HEK293T (cell line): ENCODE results near the gene PRKCH.

ENCODE experiments used
- CTCF ChIA-PET: fragments of 350-600 bp; formaldehyde crosslinking; extraction: SDS; loops from one replicate; lab custom pipeline; 2021; ENCODE audit warnings: antibody characterized with exemption, inconsistent platforms; lab: Yijun Ruan, JAX
- POLR2A ChIA-PET: fragments of 350-600 bp; formaldehyde crosslinking; extraction: SDS; loops from one replicate; lab custom pipeline; 2020; ENCODE audit warnings: antibody characterized with exemption, inconsistent platforms; lab: Yijun Ruan, JAX
- DNase-seq: peaks from one replicate; pipeline ENCODE4 v3.0.0; 2012; ENCODE audit warnings: mixed read lengths; ENCODE audit errors: extremely low spot score
- ARNT ChIP-seq: fragments of 450-650 bp; IDR thresholded peaks from 2 replicates; pipeline ENCODE4 v1.6.1; 2017; ENCODE audit warnings: mild to moderate bottlenecking
- BHLHE40 ChIP-seq: fragments of 450-650 bp; IDR thresholded peaks from 2 replicates; pipeline ENCODE4 v1.6.1; 2016; ENCODE audit warnings: mild to moderate bottlenecking, moderate library complexity, borderline replicate concordance
- CTBP1 ChIP-seq: fragments of 450-650 bp; IDR thresholded peaks from 2 replicates; pipeline ENCODE4 v1.6.1; 2016; ENCODE audit warnings: borderline replicate concordance
- ELF4 ChIP-seq: fragments of 450-650 bp; IDR thresholded peaks from 2 replicates; pipeline ENCODE4 v1.6.1; 2017; ENCODE audit warnings: antibody characterized with exemption
- FOXA1 ChIP-seq: fragments of 450-650 bp; IDR thresholded peaks from 2 replicates; pipeline ENCODE4 v1.6.1; 2016; ENCODE audit warnings: mild to moderate bottlenecking
- FOXK2 ChIP-seq: fragments of 450-650 bp; IDR thresholded peaks from 2 replicates; pipeline ENCODE4 v1.6.1; 2016; ENCODE audit warnings: mild to moderate bottlenecking
- FOXM1 ChIP-seq: fragments of 450-650 bp; IDR thresholded peaks from 2 replicates; pipeline ENCODE4 v1.6.1; 2017; ENCODE audit warnings: mild to moderate bottlenecking, borderline replicate concordance
- HDGF ChIP-seq: fragments of 450-650 bp; IDR thresholded peaks from 2 replicates; pipeline ENCODE4 v1.6.1; 2017; ENCODE audit warnings: antibody characterized with exemption, borderline replicate concordance
- L3MBTL2 ChIP-seq: fragments of 450-650 bp; conservative IDR thresholded peaks from 2 replicates; pipeline ENCODE4 v1.6.1; 2016; ENCODE audit warnings: mild to moderate bottlenecking
- LEF1 ChIP-seq: fragments of 450-650 bp; IDR thresholded peaks from 2 replicates; pipeline ENCODE4 v1.6.1; 2017; ENCODE audit warnings: mild to moderate bottlenecking, borderline replicate concordance
- NFRKB ChIP-seq: fragments of 450-650 bp; IDR thresholded peaks from 2 replicates; pipeline ENCODE4 v1.6.1; 2016; ENCODE audit warnings: mild to moderate bottlenecking, moderate library complexity
- SP1 ChIP-seq: fragments of 450-650 bp; IDR thresholded peaks from 2 replicates; pipeline ENCODE4 v1.6.1; 2017
- SUZ12 ChIP-seq: fragments of 450-650 bp; IDR thresholded peaks from 2 replicates; pipeline ENCODE4 v1.6.1; 2016; ENCODE audit warnings: mild to moderate bottlenecking
- TARDBP ChIP-seq: fragments of 450-650 bp; IDR thresholded peaks from 2 replicates; pipeline ENCODE4 v1.6.1; 2016
- ZNF384 ChIP-seq: fragments of 450-650 bp; IDR thresholded peaks from 2 replicates; pipeline ENCODE4 v1.6.1; 2016
- TF ChIP-seq, protein P1 (sequence below): fragments of 450-650 bp; IDR thresholded peaks from 2 replicates; pipeline ENCODE4 v1.6.1; 2016

Gene PRKCH

DNA sequence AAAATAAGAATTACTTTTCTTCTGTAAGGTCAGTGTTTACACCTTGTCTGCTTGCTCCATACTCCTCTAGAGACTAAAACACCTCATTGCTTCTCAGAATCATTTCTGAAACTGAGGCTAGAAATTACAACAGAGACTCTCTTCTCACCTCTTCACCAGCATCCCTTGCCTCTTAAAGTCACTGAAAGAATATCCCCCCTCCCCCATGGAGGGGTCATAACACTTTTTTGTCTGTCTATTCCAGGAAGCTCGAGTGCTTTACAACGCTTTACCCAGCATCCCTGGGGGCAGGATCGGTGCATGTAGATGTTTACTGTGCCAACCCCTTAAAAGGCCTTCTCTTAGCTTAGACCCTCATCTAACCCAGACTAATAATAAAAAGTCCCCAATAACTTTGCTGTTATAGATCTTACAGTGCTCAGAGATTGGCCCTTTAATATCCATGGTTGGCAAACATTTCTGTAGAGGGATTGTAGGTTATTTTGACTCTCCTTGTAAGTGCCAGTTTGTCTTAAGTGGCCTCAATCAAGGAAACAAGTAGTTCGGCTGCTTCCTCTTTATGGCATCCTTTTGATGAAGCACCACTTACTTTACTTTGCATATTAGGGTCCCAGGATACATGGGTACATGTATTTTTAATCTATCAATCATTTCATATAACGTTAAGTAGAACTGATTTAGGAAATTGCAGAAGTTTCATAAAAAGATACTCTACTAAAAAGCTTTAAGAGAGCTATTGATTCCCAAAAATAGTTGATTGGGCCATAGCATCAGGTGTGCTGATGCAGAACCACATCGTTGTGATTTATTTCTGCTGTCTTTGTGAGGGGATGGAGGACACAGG, 29.3 kb downstream of the PRKCH start:
- no peak for DNase-seq
- CTCF ChIA-PET: interaction anchor here (0.8 kb wide), 1 partner anchor 1079 kb away, joined by 8 read pairs; no protein-coding TSS in a partner anchor
- POLR2A ChIA-PET: no interaction called here
- TF ChIP-seq, protein P1, sequence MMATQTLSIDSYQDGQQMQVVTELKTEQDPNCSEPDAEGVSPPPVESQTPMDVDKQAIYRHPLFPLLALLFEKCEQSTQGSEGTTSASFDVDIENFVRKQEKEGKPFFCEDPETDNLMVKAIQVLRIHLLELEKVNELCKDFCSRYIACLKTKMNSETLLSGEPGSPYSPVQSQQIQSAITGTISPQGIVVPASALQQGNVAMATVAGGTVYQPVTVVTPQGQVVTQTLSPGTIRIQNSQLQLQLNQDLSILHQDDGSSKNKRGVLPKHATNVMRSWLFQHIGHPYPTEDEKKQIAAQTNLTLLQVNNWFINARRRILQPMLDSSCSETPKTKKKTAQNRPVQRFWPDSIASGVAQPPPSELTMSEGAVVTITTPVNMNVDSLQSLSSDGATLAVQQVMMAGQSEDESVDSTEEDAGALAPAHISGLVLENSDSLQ: no peak

- no peak for DNase-seq
- POLR2A ChIA-PET: no interaction called here
- CTCF ChIA-PET: no interaction called here
- TF ChIP-seq SUZ12 (no peak), BHLHE40 (no peak), ARNT (no peak), L3MBTL2 (no peak), FOXA1 (no peak)
- TF ChIP-seq, protein P1: no peak
Observed at GRCh38 chr14:61351477-61351876, 30.1 kb downstream of the PRKCH start.

DNA sequence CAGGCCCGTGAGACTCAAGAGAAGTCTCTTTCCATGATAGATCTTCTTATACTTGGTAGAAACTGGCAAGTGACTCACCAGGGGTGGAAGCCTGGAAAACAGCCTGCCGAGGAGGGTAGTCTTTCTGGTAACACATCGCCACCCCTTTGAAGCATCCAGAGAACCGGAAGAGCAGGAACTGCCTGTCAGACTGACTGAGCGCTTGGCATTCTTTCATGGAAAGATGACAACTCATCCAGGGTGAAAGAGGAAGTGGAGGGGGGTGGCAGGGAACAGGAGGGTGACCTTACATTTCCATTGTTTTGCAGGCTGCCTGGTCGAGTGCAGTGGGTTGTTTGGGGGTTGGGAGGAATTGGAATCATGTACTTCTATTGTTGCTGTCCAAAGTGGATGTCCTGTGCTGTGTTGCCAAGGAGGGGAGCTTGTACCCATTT, 34.5 kb downstream of the PRKCH start:
- CTCF ChIA-PET: no interaction called here
- POLR2A ChIA-PET: no interaction called here
- TF ChIP-seq ARNT (no peak), NFRKB (no peak), LEF1 (no peak), SP1 (no peak), CTBP1 (no peak), BHLHE40 (no peak), L3MBTL2 (no peak), SUZ12 (no peak), ZNF384 (no peak), FOXK2 (no peak), ELF4 (no peak)
- no peak for DNase-seq

GRCh38 chr14:61357123-61357522, 35.7 kb downstream of the PRKCH start:
- ChIA-PET POLR2A (no interaction called here), CTCF (no interaction called here)
- DNase-seq: no peak
- TF ChIP-seq BHLHE40 (no peak), L3MBTL2 (no peak), FOXK2 (no peak), HDGF (no peak), ELF4 (no peak), LEF1 (no peak), CTBP1 (no peak), ZNF384 (no peak), FOXM1 (no peak), ARNT (no peak), SUZ12 (no peak), FOXA1 (no peak), NFRKB (no peak), SP1 (no peak), TARDBP (no peak)
- TF ChIP-seq, protein P1: no peak

- ChIA-PET POLR2A (no interaction called here), CTCF (no interaction called here)
- TF ChIP-seq ARNT (no peak), L3MBTL2 (no peak), LEF1 (no peak), FOXA1 (no peak), SUZ12 (no peak), HDGF (no peak), SP1 (no peak), BHLHE40 (no peak), TARDBP (no peak), FOXK2 (no peak), NFRKB (no peak), FOXM1 (no peak), CTBP1 (no peak), ZNF384 (no peak)
- TF ChIP-seq, protein P1: no peak
- no peak for DNase-seq
Observed at GRCh38 chr14:61358554-61359226, 37.3 kb downstream of the PRKCH start.
